Tibial nerve (tissue), 4 donors: Measurements from ENCODE around the gene SCGB1D1. TPM values are rescaled to one million over a fixed set of nuclear protein-coding genes. Genes with fewer than 3 reads are reported as not detected.

Experiments
- DNase-seq, 2 donors: peaks; one replicate each; pipeline ENCODE4 v3.0.0-alpha.2; 2019; ENCODE audit warnings: low spot score in 2 of 2
- H3K27ac ChIP-seq, 4 donors: fragments of 200-600 bp; sonication (generic) in 3 of 4; one replicate each; pipeline ENCODE4 v1.5.1; 2017 to 2019; ENCODE audit warnings: mild to moderate bottlenecking in 1 of 4
- H3K27me3 ChIP-seq, 2 donors: fragments of 200-600 bp; sonication (generic) in 1 of 2; one replicate each; pipeline versions ENCODE4 v1.5.1 to v1.6.0; 2017 to 2019
- H3K36me3 ChIP-seq, 3 donors: fragments of 200-600 bp; sonication (generic); one replicate each; pipeline ENCODE4 v1.5.1; 2018 to 2019
- H3K4me1 ChIP-seq, 4 donors: fragments of 200-600 bp; sonication (generic) in 3 of 4; one replicate each; pipeline ENCODE4 v1.5.1; 2017 to 2019
- H3K4me3 ChIP-seq, 4 donors: fragments of 200-600 bp; sonication (generic) in 3 of 4; one replicate each; pipeline ENCODE4 v1.5.1; 2017 to 2019; ENCODE audit warnings: mild to moderate bottlenecking in 1 of 4, moderate library complexity in 1 of 4
- H3K9me3 ChIP-seq, 4 donors: fragments of 200-600 bp; sonication (generic) in 3 of 4; one replicate each; pipeline ENCODE4 v1.5.1; 2017 to 2019
- EP300 ChIP-seq, 2 donors: sonication (generic); formaldehyde crosslinking; IDR thresholded peaks; one replicate each; pipeline ENCODE4 v1.6.1; 2017; ENCODE audit warnings: antibody characterized with exemption in 2 of 2, mild to moderate bottlenecking in 1 of 2
- POLR2A ChIP-seq, 2 donors: fragments of 450-650 bp; IDR thresholded peaks; one replicate each; pipeline ENCODE4 v1.6.1; 2017; ENCODE audit warnings: antibody characterized with exemption in 2 of 2, mild to moderate bottlenecking in 2 of 2, moderate library complexity in 2 of 2
- WGBS, 2 donors: methylation state at CpG; one replicate each; pipeline ENCODE4 v1.1.5; 2018; 5-methylcytosine and 5-hydroxymethylcytosine counted together
- total RNA-seq, 4 donors: library from RNA; depleted of rRNA; stranded (reverse); fragments of >200 nt; gene quantifications; one replicate each; pipeline ENCODE4 v1.1.0, GENCODE V29; 2016
- TF ChIP-seq, protein P1 (sequence below), 5 experiments: fragments of 200-600 bp in 3 of 5; fragments of 450-650 bp in 2 of 5; sonication (generic) in 3 of 5; IDR thresholded peaks; one replicate each; pipeline ENCODE4 v1.5.1; 2016 to 2019; ENCODE audit warnings: antibody characterized with exemption in 5 of 5, mild to moderate bottlenecking in 3 of 5, moderate library complexity in 2 of 5

Gene SCGB1D1
- total RNA-seq, 4 donors from 2014 or later, result not detected

DNA sequence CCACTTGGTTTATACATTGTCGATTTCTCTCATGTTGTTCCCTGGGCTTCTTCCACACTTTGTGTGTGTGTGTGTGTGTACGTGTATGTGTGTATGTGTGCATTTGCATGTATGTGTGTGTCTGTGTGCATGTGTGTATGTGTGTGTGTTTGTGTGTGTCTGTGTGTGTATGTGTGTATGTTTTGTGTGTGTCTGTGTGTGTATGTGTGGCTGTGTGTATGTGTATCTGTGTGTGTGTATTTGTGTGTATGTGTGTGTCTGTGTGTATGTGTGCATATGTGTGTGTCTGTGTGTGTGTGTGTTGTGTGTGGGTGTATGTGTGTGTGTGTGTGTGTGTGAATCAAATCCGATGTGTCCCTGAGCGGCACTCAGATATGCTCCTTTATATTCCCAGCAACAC lies 47.5 kb downstream of the SCGB1D1 start:
- no peaks in the 10 kb centered on the region for H3K36me3 ChIP-seq
- H3K4me3 ChIP-seq, result no peak overlapping the region
- TF ChIP-seq, protein P1, sequence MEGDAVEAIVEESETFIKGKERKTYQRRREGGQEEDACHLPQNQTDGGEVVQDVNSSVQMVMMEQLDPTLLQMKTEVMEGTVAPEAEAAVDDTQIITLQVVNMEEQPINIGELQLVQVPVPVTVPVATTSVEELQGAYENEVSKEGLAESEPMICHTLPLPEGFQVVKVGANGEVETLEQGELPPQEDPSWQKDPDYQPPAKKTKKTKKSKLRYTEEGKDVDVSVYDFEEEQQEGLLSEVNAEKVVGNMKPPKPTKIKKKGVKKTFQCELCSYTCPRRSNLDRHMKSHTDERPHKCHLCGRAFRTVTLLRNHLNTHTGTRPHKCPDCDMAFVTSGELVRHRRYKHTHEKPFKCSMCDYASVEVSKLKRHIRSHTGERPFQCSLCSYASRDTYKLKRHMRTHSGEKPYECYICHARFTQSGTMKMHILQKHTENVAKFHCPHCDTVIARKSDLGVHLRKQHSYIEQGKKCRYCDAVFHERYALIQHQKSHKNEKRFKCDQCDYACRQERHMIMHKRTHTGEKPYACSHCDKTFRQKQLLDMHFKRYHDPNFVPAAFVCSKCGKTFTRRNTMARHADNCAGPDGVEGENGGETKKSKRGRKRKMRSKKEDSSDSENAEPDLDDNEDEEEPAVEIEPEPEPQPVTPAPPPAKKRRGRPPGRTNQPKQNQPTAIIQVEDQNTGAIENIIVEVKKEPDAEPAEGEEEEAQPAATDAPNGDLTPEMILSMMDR (IDR thresholded peaks at IDR 0.05), result no peak
- TF ChIP-seq POLR2A (IDR thresholded peaks at IDR 0.05), result no peak
- no peak for TF ChIP-seq EP300 (IDR thresholded peaks at IDR 0.05)
- 64 to 71% methylated on average over 4 of the region's 4 CpGs for WGBS, 2 donors
- H3K27me3 ChIP-seq, result peaks cover 0 to 12% of the 10 kb centered on the region in 2 donors
- no peaks in the 10 kb centered on the region for H3K9me3 ChIP-seq
- no peak overlapping the region for H3K27ac ChIP-seq
- H3K4me1 ChIP-seq, result no peaks in the 10 kb centered on the region
- DNase-seq, result no peak

DNA sequence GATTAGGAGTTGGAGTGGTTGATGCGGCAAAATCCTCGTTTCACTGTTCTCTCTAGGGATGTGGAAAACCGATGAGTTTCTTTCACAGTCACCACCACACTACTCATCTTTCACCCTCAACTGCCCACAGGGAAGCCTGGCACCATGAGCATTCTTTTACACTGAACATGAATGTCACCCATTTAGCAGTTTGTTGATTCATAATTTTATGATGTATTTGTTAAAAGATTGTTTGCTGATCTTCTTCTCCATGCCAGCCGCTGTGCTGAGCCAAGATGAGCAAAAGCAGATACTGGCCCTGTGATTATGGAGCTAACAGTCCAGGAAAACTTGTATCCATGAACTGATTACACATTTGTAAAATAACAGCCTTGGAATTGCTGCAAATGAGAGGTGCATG lies 48.1 kb downstream of the SCGB1D1 start:
- H3K9me3 ChIP-seq, result no peaks in the 10 kb centered on the region
- 73 to 88% methylated on average over 4 of the region's 4 CpGs for WGBS, 2 donors

DNA sequence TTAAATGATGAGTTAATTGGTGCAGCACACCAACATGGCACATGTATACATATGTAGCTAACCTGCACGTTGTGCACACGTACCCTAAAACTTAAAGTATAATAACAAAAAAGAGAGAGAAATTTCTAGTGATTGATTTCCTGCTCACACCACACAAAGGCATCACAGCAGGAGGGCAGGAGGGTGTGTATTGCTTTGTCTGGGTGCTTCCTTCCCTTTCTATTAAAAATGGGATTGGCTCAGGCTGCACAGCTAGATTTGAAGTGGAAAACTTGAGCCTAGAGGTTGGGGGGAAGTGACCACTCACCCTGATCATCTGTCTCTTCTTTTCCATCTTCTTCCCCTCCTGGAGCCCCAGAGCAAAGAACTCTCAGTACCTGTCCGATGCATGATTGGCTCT lies 51.1 kb downstream of the SCGB1D1 start:
- peaks cover 0 to 12% of the 10 kb centered on the region in 2 donors for H3K27me3 ChIP-seq
- H3K4me3 ChIP-seq, result no peak overlapping the region
- no peak overlapping the region for H3K27ac ChIP-seq
- no peaks in the 10 kb centered on the region for H3K36me3 ChIP-seq
- TF ChIP-seq, protein P1 (IDR thresholded peaks at IDR 0.05), result no peak
- TF ChIP-seq POLR2A (IDR thresholded peaks at IDR 0.05), result no peak
- TF ChIP-seq EP300 (IDR thresholded peaks at IDR 0.05), result no peak
- DNase-seq, result no peak
- 84 to 86% methylated on average over 3 of the region's 3 CpGs for WGBS, 2 donors
- no peaks in the 10 kb centered on the region for H3K4me1 ChIP-seq
- no peaks in the 10 kb centered on the region for H3K9me3 ChIP-seq

More for the DNA sequence above, 48.1 kb downstream of the SCGB1D1 start:
- Histone ChIP-seq H3K36me3 (no peaks in the 10 kb centered on the region), H3K4me1 (no peaks in the 10 kb centered on the region), H3K4me3 (no peak overlapping the region), H3K27me3 (peaks cover 0 to 12% of the 10 kb centered on the region in 2 donors), H3K27ac (no peak overlapping the region)
- no peak for DNase-seq
- TF ChIP-seq EP300 (IDR thresholded peaks at IDR 0.05), result no peak
- TF ChIP-seq POLR2A (IDR thresholded peaks at IDR 0.05), result no peak
- TF ChIP-seq, protein P1 (IDR thresholded peaks at IDR 0.05), result no peak

DNA sequence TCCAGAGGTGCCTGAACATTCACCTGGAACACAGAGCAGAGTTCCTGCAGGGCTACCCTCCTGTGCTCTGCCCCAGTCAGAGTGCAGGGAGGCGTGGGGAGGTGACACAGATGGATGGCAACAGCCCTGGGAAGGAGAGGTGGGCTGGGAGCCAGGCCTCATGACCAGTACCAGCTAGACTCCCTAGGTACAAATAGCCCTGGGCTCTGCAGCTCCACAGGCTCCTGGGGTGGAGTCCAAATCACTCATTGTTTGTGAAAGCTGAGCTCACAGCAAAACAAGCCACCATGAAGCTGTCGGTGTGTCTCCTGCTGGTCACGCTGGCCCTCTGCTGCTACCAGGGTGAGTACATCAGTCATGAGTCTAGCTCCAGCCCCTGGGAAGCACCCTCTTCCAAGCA lies 52.0 kb downstream of the SCGB1D1 start, which contains the start of gene SCGB1D2:
Gene SCGB1D2 (plus strand): TSS at position 219 of the 400 bp plus-strand sequence. CDS start 69 bp downstream, at position 288.
- Histone ChIP-seq H3K4me3 (no peak within 1 kb of the TSS), H3K27ac (no peak within 1 kb of the TSS), H3K36me3 (no peaks in the 10 kb centered on the region), H3K9me3 (no peaks in the 10 kb centered on the region), H3K27me3 (peaks cover 0 to 8% of the 10 kb centered on the region in 2 donors), H3K4me1 (no peaks in the 10 kb centered on the region)
- no peak for TF ChIP-seq POLR2A (IDR thresholded peaks at IDR 0.05)
- TF ChIP-seq EP300 (IDR thresholded peaks at IDR 0.05), result no peak
- TF ChIP-seq, protein P1 (IDR thresholded peaks at IDR 0.05), result no peak
- WGBS, 2 donors, result 16 to 26% methylated on average over 3 of the region's 3 CpGs
- no peak for DNase-seq

Other genes starting within 250 kb of the SCGB1D1 start
- gene BEST1, start 239.9 kb upstream of the SCGB1D1 start, total RNA-seq, result 10 to 100 TPM; 33.2 to 53.2 (median 45.7) TPM
- 1,000 to 10,000 TPM; 3,872 to 5,003 (median 4,779) TPM for gene FTH1, start 222.6 kb upstream of the SCGB1D1 start, total RNA-seq
- gene INCENP, start 66.2 kb upstream of the SCGB1D1 start, total RNA-seq, result 10 to 100 TPM in 2 of 4 donors, 1 to 10 TPM in 2; 7.7 to 28.8 (median 13.0) TPM
- gene SCGB2A1, start 18.5 kb downstream of the SCGB1D1 start, total RNA-seq, result not detected
- not detected for gene SCGB1D2, start 52.0 kb downstream of the SCGB1D1 start, total RNA-seq
- not detected for gene SCGB2A2, start 79.9 kb downstream of the SCGB1D1 start, total RNA-seq
- not detected for gene SCGB1D4, start 108.9 kb downstream of the SCGB1D1 start, total RNA-seq
- gene ASRGL1, start 147.2 kb downstream of the SCGB1D1 start, total RNA-seq, result 10 to 100 TPM in 2 of 4 donors, 1 to 10 TPM in 2; 4.2 to 16.7 (median 12.5) TPM
- gene SCGB1A1, start 228.8 kb downstream of the SCGB1D1 start, total RNA-seq, result not detected